Measurements from ENCODE around the gene COL21A1.

COL21A1 gene

GRCh38 chr6:56220078-56220477 lies 27.3 kb downstream of the COL21A1 start:
- CTCF ChIA-PET = no interaction called here
- DNase-seq = no peak
- H3K36me3 ChIP-seq (ENCODE audit: control insufficient read depth in 4 of 4, insufficient read depth in 4 of 4, low read length in 3 of 4) = no peaks in the 10 kb centered on the region
- no peak overlapping the region for H3K4me3 ChIP-seq (ENCODE audit: control insufficient read depth in 1 of 7, extremely low read depth in 1 of 7, insufficient read depth in 4 of 7, low read depth in 2 of 7, low read length in 6 of 7)
- no peaks in the 10 kb centered on the region for H3K27me3 ChIP-seq (replicated peaks in 2 of 5; ENCODE audit: control insufficient read depth in 4 of 5, insufficient read depth in 5 of 5, low read length in 4 of 5)
- no peak overlapping the region for H3K27ac ChIP-seq (ENCODE audit: insufficient read depth in 1 of 2, low read depth in 1 of 2, low read length in 2 of 2, poor library complexity in 1 of 2, severe bottlenecking in 2 of 2)
- POLR2A ChIA-PET = no interaction called here
- no peaks in the 10 kb centered on the region for H3K9me3 ChIP-seq (ENCODE audit: control extremely low read depth in 1 of 5, control insufficient read depth in 4 of 5, insufficient read depth in 2 of 5, low read depth in 1 of 5, low read length in 4 of 5)
- no peaks in the 10 kb centered on the region for H3K4me1 ChIP-seq (ENCODE audit: control extremely low read depth in 1 of 4, control insufficient read depth in 4 of 4, insufficient read depth in 4 of 4, low read length in 3 of 4)

- ChIA-PET CTCF (no interaction called here), POLR2A (no interaction called here)
- Histone ChIP-seq H3K36me3 (ENCODE audit: control insufficient read depth in 4 of 4, insufficient read depth in 4 of 4, low read length in 3 of 4) (no peaks in the 10 kb centered on the region), H3K9me3 (ENCODE audit: control extremely low read depth in 1 of 5, control insufficient read depth in 4 of 5, insufficient read depth in 2 of 5, low read depth in 1 of 5, low read length in 4 of 5) (peaks cover 0 to 2% (median 0%) of the 10 kb centered on the region in 5 experiments), H3K4me3 (ENCODE audit: control insufficient read depth in 1 of 7, extremely low read depth in 1 of 7, insufficient read depth in 4 of 7, low read depth in 2 of 7, low read length in 6 of 7) (no peak overlapping the region), H3K27ac (ENCODE audit: insufficient read depth in 1 of 2, low read depth in 1 of 2, low read length in 2 of 2, poor library complexity in 1 of 2, severe bottlenecking in 2 of 2) (no peak overlapping the region), H3K27me3 (replicated peaks in 2 of 5; ENCODE audit: control insufficient read depth in 4 of 5, insufficient read depth in 5 of 5, low read length in 4 of 5) (no peaks in the 10 kb centered on the region), H3K4me1 (ENCODE audit: control extremely low read depth in 1 of 4, control insufficient read depth in 4 of 4, insufficient read depth in 4 of 4, low read length in 3 of 4) (no peaks in the 10 kb centered on the region)
- WGBS (ENCODE audit: insufficient coverage) = 89% methylated on average over 3 of the region's 3 CpGs
- DNase-seq = no peak
These were observed 32.7 kb downstream of the COL21A1 start for GRCh38 chr6:56214703-56215101.

DNA sequence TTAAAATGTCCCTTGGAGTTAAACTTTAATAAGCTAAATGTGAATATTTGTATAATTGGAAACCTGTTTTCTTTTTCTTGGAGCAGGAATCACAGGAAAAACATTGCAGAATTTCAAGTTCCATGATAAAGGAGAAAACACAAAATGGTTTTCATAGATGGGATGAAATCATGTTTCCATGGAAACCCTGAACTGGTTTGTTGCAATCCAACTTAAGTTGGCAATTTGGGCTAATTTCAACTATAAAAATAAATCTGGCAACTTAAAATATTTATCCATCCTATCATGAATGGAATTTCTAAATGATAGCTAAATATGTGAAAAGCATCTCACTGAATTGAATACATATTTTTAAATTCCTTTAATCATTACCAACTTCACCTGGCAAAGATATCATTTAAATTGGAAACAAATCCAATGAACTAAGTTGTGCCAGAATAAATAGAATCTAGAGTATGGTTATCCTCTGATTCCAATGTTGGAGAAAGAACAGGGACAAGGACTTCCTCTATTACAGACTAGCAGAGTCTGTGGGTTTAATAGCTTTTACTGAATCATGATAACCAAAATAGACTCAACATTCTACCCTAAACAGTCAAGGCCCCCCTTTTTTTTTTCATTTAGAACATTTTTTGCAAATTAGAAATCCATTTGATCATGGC lies 33.2 kb downstream of the COL21A1 start:
- CTCF ChIA-PET = no interaction called here
- Histone ChIP-seq H3K9me3 (ENCODE audit: control extremely low read depth in 1 of 5, control insufficient read depth in 4 of 5, insufficient read depth in 2 of 5, low read depth in 1 of 5, low read length in 4 of 5) (peaks cover 0 to 2% (median 0%) of the 10 kb centered on the region in 5 experiments), H3K36me3 (ENCODE audit: control insufficient read depth in 4 of 4, insufficient read depth in 4 of 4, low read length in 3 of 4) (no peaks in the 10 kb centered on the region), H3K4me1 (ENCODE audit: control extremely low read depth in 1 of 4, control insufficient read depth in 4 of 4, insufficient read depth in 4 of 4, low read length in 3 of 4) (no peaks in the 10 kb centered on the region), H3K27me3 (replicated peaks in 2 of 5; ENCODE audit: control insufficient read depth in 4 of 5, insufficient read depth in 5 of 5, low read length in 4 of 5) (no peaks in the 10 kb centered on the region), H3K4me3 (ENCODE audit: control insufficient read depth in 1 of 7, extremely low read depth in 1 of 7, insufficient read depth in 4 of 7, low read depth in 2 of 7, low read length in 6 of 7) (no peak overlapping the region), H3K27ac (ENCODE audit: insufficient read depth in 1 of 2, low read depth in 1 of 2, low read length in 2 of 2, poor library complexity in 1 of 2, severe bottlenecking in 2 of 2) (no peak overlapping the region)
- no peak for DNase-seq
- POLR2A ChIA-PET = no interaction called here

DNA sequence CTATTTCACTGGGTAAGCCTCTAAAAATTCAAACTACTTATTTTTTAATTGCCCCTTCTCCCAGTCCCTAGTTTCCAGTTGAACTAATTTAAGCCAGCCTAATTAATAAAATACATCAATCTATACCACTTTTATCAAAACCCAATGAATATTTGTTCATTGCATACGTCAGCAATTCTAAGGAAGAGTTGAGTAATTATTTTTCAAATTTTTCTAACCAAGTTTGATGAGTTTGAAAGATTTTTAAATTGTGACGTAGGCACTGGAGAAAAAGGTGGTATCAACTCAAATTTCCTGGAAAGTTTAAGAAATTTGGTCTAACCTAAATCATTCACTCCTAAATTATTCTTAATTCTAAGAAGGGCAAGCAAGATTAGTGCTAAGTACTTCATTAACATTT lies 35.7 kb downstream of the COL21A1 start:
- no CpG with 5 or more reads among the region's 2 CpGs for WGBS (ENCODE audit: insufficient coverage)
- no peaks in the 10 kb centered on the region for H3K27me3 ChIP-seq (replicated peaks in 2 of 5; ENCODE audit: control insufficient read depth in 4 of 5, insufficient read depth in 5 of 5, low read length in 4 of 5)
- ChIA-PET POLR2A (no interaction called here), CTCF (no interaction called here)
- H3K4me1 ChIP-seq (ENCODE audit: control extremely low read depth in 1 of 4, control insufficient read depth in 4 of 4, insufficient read depth in 4 of 4, low read length in 3 of 4) = no peaks in the 10 kb centered on the region
- H3K9me3 ChIP-seq (ENCODE audit: control extremely low read depth in 1 of 5, control insufficient read depth in 4 of 5, insufficient read depth in 2 of 5, low read depth in 1 of 5, low read length in 4 of 5) = peaks cover 0 to 2% (median 0%) of the 10 kb centered on the region in 5 experiments
- no peak overlapping the region for H3K27ac ChIP-seq (ENCODE audit: insufficient read depth in 1 of 2, low read depth in 1 of 2, low read length in 2 of 2, poor library complexity in 1 of 2, severe bottlenecking in 2 of 2)
- DNase-seq = no peak
- no peak overlapping the region for H3K4me3 ChIP-seq (ENCODE audit: control insufficient read depth in 1 of 7, extremely low read depth in 1 of 7, insufficient read depth in 4 of 7, low read depth in 2 of 7, low read length in 6 of 7)
- no peaks in the 10 kb centered on the region for H3K36me3 ChIP-seq (ENCODE audit: control insufficient read depth in 4 of 4, insufficient read depth in 4 of 4, low read length in 3 of 4)

- CTCF ChIA-PET = no interaction called here
- H3K4me1 ChIP-seq (ENCODE audit: control extremely low read depth in 1 of 4, control insufficient read depth in 4 of 4, insufficient read depth in 4 of 4, low read length in 3 of 4) = no peaks in the 10 kb centered on the region
These were observed 43.2 kb downstream of the COL21A1 start for GRCh38 chr6:56204134-56204533.

GRCh38 chr6:56199956-56200355 lies 47.4 kb downstream of the COL21A1 start:
- no peaks in the 10 kb centered on the region for H3K36me3 ChIP-seq (ENCODE audit: control insufficient read depth in 4 of 4, insufficient read depth in 4 of 4, low read length in 3 of 4)
- DNase-seq = no peak
- peaks cover 0 to 3% (median 0%) of the 10 kb centered on the region in 5 experiments for H3K9me3 ChIP-seq (ENCODE audit: control extremely low read depth in 1 of 5, control insufficient read depth in 4 of 5, insufficient read depth in 2 of 5, low read depth in 1 of 5, low read length in 4 of 5)
- no peak overlapping the region for H3K4me3 ChIP-seq (ENCODE audit: control insufficient read depth in 1 of 7, extremely low read depth in 1 of 7, insufficient read depth in 4 of 7, low read depth in 2 of 7, low read length in 6 of 7)
- 100% methylated on average over 2 of the region's 3 CpGs for WGBS (ENCODE audit: insufficient coverage)
- ChIA-PET POLR2A (no interaction called here), CTCF (no interaction called here)
- H3K27ac ChIP-seq (ENCODE audit: insufficient read depth in 1 of 2, low read depth in 1 of 2, low read length in 2 of 2, poor library complexity in 1 of 2, severe bottlenecking in 2 of 2) = no peak overlapping the region
- no peaks in the 10 kb centered on the region for H3K27me3 ChIP-seq (replicated peaks in 2 of 5; ENCODE audit: control insufficient read depth in 4 of 5, insufficient read depth in 5 of 5, low read length in 4 of 5)
- H3K4me1 ChIP-seq (ENCODE audit: control extremely low read depth in 1 of 4, control insufficient read depth in 4 of 4, insufficient read depth in 4 of 4, low read length in 3 of 4) = no peaks in the 10 kb centered on the region

More at GRCh38 chr6:56204134-56204533, 43.2 kb downstream of the COL21A1 start:
- no peak overlapping the region for H3K27ac ChIP-seq (ENCODE audit: insufficient read depth in 1 of 2, low read depth in 1 of 2, low read length in 2 of 2, poor library complexity in 1 of 2, severe bottlenecking in 2 of 2)
- 95% methylated on average over 4 of the region's 4 CpGs for WGBS (ENCODE audit: insufficient coverage)
- H3K4me3 ChIP-seq (ENCODE audit: control insufficient read depth in 1 of 7, extremely low read depth in 1 of 7, insufficient read depth in 4 of 7, low read depth in 2 of 7, low read length in 6 of 7) = no peak overlapping the region
- H3K36me3 ChIP-seq (ENCODE audit: control insufficient read depth in 4 of 4, insufficient read depth in 4 of 4, low read length in 3 of 4) = no peaks in the 10 kb centered on the region
- no peaks in the 10 kb centered on the region for H3K27me3 ChIP-seq (replicated peaks in 2 of 5; ENCODE audit: control insufficient read depth in 4 of 5, insufficient read depth in 5 of 5, low read length in 4 of 5)
- DNase-seq = no peak
- POLR2A ChIA-PET = no interaction called here
- peaks cover 0 to 3% (median 0%) of the 10 kb centered on the region in 5 experiments for H3K9me3 ChIP-seq (ENCODE audit: control extremely low read depth in 1 of 5, control insufficient read depth in 4 of 5, insufficient read depth in 2 of 5, low read depth in 1 of 5, low read length in 4 of 5)

DNA sequence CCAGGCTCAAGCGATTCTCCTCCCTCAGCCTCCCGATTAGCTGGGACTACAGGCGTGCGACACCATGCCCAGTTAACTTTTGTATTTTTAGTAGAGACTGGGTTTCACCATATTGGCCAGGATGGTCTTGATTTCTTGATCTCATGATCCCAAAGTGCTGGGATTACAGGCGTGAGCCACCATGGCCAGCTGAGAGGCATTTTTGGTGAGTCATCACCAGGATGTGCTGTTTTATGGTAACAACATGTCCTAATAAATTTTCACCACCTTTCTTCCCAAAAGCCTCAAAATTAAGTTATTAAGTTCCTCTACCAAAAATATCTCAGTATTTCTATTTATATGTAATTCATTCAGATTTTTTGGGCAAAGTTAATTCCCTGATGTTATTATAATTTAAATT lies 53.5 kb downstream of the COL21A1 start:
- CTCF ChIA-PET = interaction anchor here (0.5 kb wide), 1 partner anchor 755 kb away, joined by 3 read pairs; no protein-coding TSS in a partner anchor
- no peak overlapping the region for H3K4me3 ChIP-seq (ENCODE audit: control insufficient read depth in 1 of 7, extremely low read depth in 1 of 7, insufficient read depth in 4 of 7, low read depth in 2 of 7, low read length in 6 of 7)
- no peak overlapping the region for H3K27ac ChIP-seq (ENCODE audit: insufficient read depth in 1 of 2, low read depth in 1 of 2, low read length in 2 of 2, poor library complexity in 1 of 2, severe bottlenecking in 2 of 2)
- H3K9me3 ChIP-seq (ENCODE audit: control extremely low read depth in 1 of 5, control insufficient read depth in 4 of 5, insufficient read depth in 2 of 5, low read depth in 1 of 5, low read length in 4 of 5) = no peaks in the 10 kb centered on the region
- no peaks in the 10 kb centered on the region for H3K4me1 ChIP-seq (ENCODE audit: control extremely low read depth in 1 of 4, control insufficient read depth in 4 of 4, insufficient read depth in 4 of 4, low read length in 3 of 4)
- no peak for DNase-seq
- no peaks in the 10 kb centered on the region for H3K27me3 ChIP-seq (replicated peaks in 2 of 5; ENCODE audit: control insufficient read depth in 4 of 5, insufficient read depth in 5 of 5, low read length in 4 of 5)
- 100% methylated on average over 5 of the region's 5 CpGs for WGBS (ENCODE audit: insufficient coverage)
- no peaks in the 10 kb centered on the region for H3K36me3 ChIP-seq (ENCODE audit: control insufficient read depth in 4 of 4, insufficient read depth in 4 of 4, low read length in 3 of 4)
- POLR2A ChIA-PET = no interaction called here
